ENCODE results near the gene ZFYVE28.

Gene ZFYVE28

DNA sequence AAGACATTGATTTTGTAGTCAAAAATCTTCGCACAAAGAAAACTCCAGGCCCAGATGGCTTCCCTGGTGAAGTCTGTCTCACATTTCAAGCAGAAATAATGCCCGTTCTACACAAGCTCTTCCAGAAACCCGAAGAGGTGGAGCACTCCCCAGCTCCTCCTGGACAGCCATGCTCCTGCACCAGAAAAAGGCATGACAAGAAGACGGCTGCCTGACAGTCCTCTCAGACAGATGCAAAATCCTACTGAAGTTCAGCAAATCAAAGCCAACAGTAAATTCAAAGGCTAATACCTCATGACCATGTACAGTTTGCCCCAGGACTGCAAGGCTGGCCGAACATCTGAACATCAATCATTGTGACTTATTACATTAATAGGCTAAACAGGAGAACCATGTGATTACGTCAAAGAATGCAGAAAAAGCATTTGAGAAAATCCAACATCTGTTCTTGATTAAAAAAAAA, 125.8 kb downstream of the ZFYVE28 start:
- TF ChIP-seq, protein P1, sequence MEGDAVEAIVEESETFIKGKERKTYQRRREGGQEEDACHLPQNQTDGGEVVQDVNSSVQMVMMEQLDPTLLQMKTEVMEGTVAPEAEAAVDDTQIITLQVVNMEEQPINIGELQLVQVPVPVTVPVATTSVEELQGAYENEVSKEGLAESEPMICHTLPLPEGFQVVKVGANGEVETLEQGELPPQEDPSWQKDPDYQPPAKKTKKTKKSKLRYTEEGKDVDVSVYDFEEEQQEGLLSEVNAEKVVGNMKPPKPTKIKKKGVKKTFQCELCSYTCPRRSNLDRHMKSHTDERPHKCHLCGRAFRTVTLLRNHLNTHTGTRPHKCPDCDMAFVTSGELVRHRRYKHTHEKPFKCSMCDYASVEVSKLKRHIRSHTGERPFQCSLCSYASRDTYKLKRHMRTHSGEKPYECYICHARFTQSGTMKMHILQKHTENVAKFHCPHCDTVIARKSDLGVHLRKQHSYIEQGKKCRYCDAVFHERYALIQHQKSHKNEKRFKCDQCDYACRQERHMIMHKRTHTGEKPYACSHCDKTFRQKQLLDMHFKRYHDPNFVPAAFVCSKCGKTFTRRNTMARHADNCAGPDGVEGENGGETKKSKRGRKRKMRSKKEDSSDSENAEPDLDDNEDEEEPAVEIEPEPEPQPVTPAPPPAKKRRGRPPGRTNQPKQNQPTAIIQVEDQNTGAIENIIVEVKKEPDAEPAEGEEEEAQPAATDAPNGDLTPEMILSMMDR (IDR thresholded peaks at IDR 0.05; ENCODE audit: low read depth, low read length), result no peak

DNA sequence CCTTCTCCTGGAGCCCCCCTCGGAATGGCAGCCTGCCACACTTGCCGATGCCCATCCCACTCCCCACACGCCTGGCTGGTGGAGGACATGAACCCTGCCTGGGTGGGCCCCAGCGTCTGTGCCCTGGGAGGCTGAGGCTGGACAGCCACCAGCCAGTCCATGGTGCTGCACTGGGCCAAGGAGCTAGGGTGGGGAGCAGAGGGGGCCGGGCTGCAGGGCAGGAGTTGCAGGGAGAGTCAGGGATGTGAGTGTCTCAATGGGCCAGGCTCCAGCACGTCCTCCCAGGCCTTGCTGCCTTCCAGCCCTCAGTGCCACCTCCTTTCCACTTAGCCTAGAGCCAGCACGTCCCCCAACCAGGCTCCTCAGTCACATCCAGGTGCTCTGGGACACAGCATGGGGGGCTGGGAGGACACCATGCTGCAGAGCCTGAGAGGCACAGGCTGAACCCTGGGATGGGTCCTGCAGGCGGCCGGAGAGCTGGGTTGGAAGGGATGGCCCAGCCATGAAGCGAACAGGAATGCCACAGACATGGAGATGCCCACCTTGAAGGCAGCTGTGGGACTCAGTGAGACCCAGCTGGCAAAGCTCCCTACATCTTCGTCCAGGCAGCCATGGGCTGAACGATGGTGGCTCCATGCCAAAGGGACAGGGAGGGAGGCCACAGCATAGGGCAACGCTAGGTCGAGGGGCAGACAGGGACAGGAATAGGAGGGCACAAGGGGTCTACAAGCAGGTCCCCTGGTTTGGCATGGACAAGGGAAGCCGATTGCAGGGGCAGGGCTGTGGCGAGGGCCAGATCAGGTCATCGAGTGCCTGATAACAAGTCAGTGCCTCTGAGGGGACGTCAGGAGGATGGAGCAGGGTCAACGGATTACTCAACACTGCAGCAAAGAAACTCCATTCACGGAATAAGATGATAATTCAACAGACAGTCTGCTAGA, 126.5 kb downstream of the ZFYVE28 start:
- TF ChIP-seq, protein P1 (IDR thresholded peaks at IDR 0.05; ENCODE audit: low read depth, low read length), result no peak
- DNase-seq (ENCODE audit: extremely low read depth, low read depth), result no peak

More for the DNA sequence above, 125.8 kb downstream of the ZFYVE28 start:
- no peak for DNase-seq (ENCODE audit: extremely low read depth, low read depth)

DNA sequence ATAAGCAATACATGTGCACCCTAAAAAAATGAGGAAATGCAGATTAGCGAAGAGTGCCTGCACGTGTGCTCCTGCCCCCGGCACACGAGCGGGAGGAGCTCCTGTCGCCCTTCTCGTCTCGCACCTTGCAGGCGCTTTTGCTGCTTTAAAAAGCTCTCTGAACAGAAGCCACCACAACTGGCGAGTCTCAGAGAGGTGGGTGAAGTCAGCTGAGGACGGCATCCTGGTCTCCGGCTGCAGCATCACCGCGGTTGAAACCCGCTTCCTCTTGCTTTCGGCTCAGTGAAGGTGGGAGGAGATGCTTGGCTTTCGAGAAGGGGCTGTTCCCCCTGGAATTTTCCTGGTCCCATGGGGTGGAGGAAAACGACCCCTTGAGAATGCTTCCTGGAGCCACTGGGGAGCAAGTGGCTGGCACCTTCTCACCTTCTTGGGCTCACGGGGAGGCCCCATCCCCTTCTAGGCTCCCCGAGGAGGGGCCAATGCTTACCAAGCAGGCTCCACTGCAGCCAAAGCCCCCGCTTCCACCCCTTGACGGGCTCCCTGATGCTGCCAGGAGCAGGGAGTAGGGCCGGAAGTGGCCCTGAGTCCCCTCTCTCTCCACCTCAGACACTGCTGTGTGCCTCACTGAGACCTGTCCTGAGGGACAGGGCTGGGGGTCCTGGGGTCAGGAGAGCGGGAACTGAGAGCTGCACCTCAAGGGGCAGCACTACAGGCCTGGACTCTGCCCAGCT, 127.3 kb downstream of the ZFYVE28 start:
- no peak for DNase-seq (ENCODE audit: extremely low read depth, low read depth)
- TF ChIP-seq, protein P1 (IDR thresholded peaks at IDR 0.05; ENCODE audit: low read depth, low read length), result no peak

DNA sequence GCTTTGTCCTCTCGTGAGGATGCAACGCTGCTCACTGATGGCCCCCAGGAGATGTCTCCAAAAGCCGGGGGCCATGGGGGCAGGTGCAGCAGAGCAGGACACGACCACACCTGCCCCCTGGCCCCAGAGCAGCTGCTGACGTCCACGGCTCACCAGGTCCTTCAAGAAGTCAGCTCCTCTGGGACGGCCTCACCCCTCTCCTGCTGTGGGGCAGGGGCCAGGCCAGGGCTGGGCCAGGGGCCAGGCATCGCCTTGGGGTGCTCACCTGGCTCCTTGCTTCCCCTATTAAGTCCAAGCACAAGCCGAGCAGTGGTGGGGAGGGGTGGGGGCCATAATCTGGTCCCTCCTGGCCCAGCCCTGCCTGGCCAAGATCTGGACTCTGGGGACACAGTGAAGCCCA, 128.0 kb downstream of the ZFYVE28 start:
- no peak for DNase-seq (ENCODE audit: extremely low read depth, low read depth)
- TF ChIP-seq, protein P1 (IDR thresholded peaks at IDR 0.05; ENCODE audit: low read depth, low read length), result no peak

DNA sequence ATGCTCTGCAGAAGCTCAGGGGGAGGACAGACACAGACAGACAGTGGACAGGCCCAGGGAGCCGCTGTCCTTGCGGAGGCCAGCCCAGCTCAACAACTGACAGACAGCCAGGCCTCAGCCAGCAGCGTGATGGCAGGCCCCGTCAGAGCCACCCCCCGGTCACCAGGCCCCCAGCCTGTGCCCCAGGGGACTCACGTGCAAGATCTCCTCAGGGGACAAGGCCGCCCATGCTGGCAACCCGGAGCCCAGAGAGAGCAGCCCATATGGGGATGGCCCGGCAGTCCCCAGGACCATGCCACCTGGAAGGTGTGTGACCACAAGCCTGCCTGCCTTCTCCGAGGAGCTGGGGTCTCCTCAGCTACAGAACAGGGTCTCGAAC, 128.5 kb downstream of the ZFYVE28 start:
- TF ChIP-seq, protein P1 (IDR thresholded peaks at IDR 0.05; ENCODE audit: low read depth, low read length), result no peak
- no peak for DNase-seq (ENCODE audit: extremely low read depth, low read depth)

DNA sequence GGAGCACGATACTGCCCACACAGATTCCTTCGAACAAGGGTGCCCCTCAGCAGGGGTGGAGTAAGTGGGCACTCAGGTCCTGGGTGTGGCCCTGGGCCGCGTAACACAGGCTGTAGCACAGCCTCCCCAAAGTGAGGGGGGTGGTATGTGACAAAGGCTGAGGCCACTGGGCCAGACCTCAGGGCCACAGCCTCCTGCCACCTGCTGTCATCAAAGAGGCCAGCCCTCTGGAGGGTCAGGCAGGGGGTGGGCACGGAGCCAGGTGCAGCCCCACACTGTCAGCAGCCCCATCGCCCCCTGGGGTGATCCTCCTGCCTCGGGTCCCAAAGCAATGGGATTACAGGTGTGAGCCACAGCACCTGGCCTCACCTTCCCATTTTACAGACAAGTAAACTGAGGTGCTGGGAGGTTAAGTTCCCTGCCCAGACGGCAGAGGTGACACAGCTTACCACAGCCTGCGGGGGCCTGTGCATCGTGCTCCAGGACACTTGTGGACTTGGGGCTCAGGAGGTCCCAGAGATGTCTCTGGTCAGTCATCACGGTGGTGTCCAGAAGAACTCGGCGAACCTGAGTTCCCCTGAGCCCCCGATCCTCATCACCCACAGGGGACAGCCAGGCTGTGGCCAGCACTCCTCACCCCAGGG, 129.0 kb downstream of the ZFYVE28 start:
- TF ChIP-seq, protein P1 (IDR thresholded peaks at IDR 0.05; ENCODE audit: low read depth, low read length), result no peak
- DNase-seq (ENCODE audit: extremely low read depth, low read depth), result no peak

Measured in AG09319 (cell line).